PC-9 (cell line): ENCODE measurements around the gene DDIT4.

Source experiments
- CTCF ChIP-seq: fragments of 200-600 bp; sonication (generic); conservative IDR thresholded peaks from 2 replicates; pipeline ENCODE4 v1.6.1; 2017; ENCODE audit warnings: mixed run types, antibody characterized with exemption, mild to moderate bottlenecking, moderate library complexity
- EZH2 ChIP-seq: fragments of 200-600 bp; sonication (generic); IDR thresholded peaks from 2 replicates; pipeline ENCODE4 v1.8.0; 2017; ENCODE audit warnings: antibody characterized with exemption, low read depth

GRCh38 chr10:72235544-72236279 lies 38.0 kb upstream of the DDIT4 start:
- no peak for TF ChIP-seq EZH2
- no peak for TF ChIP-seq CTCF
